ENCODE data around the gene GPN2. TPM values are rescaled to one million over a fixed set of nuclear protein-coding genes. Genes with fewer than 3 reads are reported as not detected.

GPN2 gene
- polyA plus RNA-seq (ENCODE audit: insufficient read length), result 19.1 TPM

DNA sequence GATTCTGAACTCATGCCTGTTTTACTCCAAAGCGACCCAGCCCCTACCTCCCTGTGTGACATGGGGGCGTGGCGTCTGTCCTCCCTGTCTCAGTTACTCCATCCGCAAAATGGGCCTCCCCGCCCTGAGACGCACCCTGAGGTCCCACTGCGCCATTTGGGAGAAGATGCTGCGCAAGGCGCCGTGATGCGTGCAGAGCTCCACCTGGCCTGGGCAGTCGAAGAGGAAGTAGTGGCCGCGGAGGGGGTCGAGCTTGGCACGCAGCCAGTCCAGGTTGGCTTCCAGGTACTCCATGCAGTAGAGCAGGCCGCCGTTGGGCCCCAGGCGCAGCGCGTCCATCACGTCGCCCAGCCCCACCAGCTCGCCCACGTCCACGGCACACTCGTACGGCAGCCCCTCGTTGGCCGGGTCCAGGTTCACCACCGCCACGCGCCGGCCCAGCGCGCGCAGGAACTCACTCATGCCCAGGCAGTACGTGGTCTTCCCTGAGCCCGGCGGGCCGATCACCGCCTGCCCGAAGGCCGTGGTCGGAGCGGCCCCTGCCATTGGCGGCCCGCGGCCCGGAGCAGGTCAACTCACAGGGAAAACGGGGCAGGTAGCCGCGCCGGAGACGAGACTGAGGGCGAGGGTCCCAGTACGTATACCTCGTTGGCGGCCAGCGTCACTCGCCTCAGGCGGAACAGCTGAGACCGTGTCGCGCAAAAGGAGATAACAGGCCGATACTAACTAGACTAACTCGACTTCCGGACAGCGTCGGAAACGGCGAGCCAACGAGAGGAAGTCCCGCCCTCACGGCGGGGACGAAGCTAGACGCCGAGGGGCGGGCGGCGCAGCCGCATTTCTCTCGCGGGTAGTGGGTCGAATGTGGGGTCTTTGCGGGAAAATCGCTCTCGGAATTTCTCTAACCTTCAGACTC, at the start of gene GPN2:
TSS of gene GPN2 (minus strand) at position 733 of the 916 bp plus-strand sequence. CDS start at position 546, 187 bp downstream.
- peak; percentile 79 for DNase-seq (ENCODE audit: low read depth)

GRCh38 chr1:26938659-26939025, 48.6 kb upstream of the GPN2 start:
- DNase-seq (ENCODE audit: low read depth), result no peak

DNA sequence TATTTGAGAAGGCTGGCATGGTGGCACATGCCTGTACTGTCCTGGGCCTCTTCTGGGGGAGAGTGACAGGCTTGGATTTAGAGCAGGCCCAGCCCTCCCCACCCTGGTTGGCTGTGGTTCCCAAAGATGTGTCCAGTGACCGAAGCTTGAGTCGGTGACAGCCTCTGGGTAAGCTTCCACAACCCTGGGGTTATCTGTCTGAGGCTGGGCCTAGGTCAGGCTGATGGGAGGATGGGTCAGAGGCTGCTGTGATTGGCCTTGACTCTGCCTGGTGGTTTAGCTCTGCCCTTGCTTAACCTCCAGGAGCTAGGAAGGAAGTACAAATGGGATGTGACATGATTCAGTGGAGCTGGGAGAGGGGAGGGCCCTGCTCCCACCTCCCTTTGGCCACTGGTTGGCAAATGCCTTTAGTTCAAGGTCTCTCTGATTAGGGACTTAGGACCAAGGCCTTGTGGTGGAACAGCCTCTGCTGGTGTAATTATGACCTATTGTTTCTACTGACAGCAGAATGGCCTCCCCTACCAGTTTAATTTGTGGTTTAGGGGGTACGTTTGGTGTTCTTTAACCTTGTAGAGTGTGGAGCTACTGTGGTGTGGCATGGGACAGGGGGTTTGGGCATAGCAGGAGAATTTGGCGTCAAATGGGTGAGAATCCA, 48.0 kb upstream of the GPN2 start:
- no peak for DNase-seq (ENCODE audit: low read depth)

GRCh38 chr1:26936823-26937222, 46.7 kb upstream of the GPN2 start:
- DNase-seq (ENCODE audit: low read depth), result no peak

DNA sequence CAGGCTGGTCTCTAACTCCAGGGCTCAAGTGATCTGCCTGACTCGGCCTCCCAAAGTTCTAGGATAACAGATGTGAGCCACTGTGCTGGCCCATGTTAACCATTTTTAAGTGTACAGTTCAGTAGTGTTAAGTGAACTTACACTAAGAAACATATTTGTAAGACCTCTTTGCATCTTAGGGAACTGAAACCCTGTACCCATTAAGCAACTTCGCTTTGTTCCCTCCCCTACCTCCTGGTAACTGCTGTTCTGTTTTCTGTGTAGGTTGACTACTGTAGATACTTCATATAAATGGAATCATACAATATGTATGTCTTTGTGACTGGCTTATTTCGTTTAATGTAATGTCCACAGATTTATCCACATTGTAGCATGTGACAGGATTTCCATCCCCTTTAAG, 42.4 kb upstream of the GPN2 start:
- DNase-seq (ENCODE audit: low read depth), result no peak

DNA sequence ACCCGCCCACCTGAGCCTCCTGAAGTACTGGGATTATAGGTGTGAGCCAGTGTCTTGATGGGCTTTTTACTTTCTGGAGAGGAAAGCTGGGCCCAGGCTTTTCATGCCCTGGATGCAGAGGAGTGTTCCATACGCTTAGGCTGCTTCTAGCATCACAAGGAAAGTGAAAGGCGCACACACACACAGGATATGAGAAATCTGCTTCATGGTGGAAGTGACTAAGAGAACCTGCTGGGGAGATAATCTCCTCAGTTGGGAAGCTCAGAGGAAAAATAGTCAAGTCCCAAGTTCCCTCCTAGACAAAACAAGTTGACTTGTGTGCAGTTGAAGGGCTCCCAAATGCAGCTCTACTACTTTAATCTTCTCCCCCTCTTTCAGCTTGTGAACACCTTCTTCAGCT, 33.6 kb upstream of the GPN2 start:
- no peak for DNase-seq (ENCODE audit: low read depth)

DNA sequence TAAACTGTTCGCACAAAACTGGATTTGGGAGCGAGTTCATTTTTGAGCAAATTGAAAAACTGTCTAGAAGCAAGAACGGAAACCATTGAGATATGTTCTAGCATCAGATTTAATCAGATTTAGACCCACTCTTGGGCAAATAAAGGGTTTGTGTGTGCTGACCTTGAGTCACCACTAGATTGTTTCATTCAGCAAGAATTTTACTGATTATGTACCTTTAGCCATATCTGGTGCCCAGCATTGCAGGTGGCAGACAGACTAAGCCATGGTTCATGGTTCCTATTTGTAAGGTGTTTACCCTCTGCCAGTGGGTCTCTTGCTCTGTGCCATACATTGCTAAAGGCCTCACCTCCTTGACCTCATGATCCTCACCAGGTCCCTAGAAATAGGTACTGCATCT, 32.8 kb upstream of the GPN2 start:
- DNase-seq (ENCODE audit: low read depth), result no peak

GRCh38 chr1:26922431-26922729, 32.3 kb upstream of the GPN2 start:
- no peak for DNase-seq (ENCODE audit: low read depth)

GRCh38 chr1:26921540-26922430, 31.7 kb upstream of the GPN2 start, which contains the start of gene NUDC:
Gene NUDC, plus strand, starts transcription at chr1:26921743. Its CDS starts 106 bp downstream, at chr1:26921849.
- peak; percentile 93 for DNase-seq (ENCODE audit: low read depth)

GRCh38 chr1:26921126-26921539, 31.1 kb upstream of the GPN2 start:
- DNase-seq (ENCODE audit: low read depth), result no peak

- DNase-seq (ENCODE audit: low read depth), result no peak
Measured at GRCh38 chr1:26915204-26915842, 25.2 kb upstream of the GPN2 start.

- DNase-seq (ENCODE audit: low read depth), result no peak
Measured at GRCh38 chr1:26913754-26914619, 23.9 kb upstream of the GPN2 start, which contains the start of gene NR0B2. Gene NR0B2, minus strand, starts transcription at chr1:26913975. Its CDS starts 35 bp downstream, at chr1:26913940.

GRCh38 chr1:26913389-26913753, 23.3 kb upstream of the GPN2 start:
- no peak for DNase-seq (ENCODE audit: low read depth)

DNA sequence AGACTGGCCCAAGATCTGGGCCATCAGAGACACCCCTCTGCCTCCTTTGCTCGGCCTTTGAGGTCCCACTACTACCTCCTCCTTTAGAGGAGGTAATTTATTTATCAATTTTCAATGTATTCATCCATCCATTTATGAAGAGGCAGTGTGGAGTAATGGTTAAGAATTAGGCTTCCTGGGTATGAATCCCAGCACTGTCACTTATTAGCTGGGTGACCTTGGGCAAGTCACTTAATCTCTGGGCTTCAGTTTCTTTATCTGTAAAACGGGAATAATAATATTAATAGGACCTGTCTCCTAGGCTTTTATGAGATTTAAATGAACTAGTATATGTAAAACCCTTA, 22.0 kb upstream of the GPN2 start:
- DNase-seq (ENCODE audit: low read depth), result no peak

GRCh38 chr1:26911399-26912146, 21.5 kb upstream of the GPN2 start:
- DNase-seq (ENCODE audit: low read depth), result no peak

- no peak for DNase-seq (ENCODE audit: low read depth)
Measured at GRCh38 chr1:26910343-26911160, 20.5 kb upstream of the GPN2 start.

GRCh38 chr1:26909951-26910342, 19.9 kb upstream of the GPN2 start:
- no peak for DNase-seq (ENCODE audit: low read depth)

- DNase-seq (ENCODE audit: low read depth), result no peak
Measured at GRCh38 chr1:26907071-26907917, 17.2 kb upstream of the GPN2 start.
